ENCODE measurements around the gene LAMB4. TPM values are rescaled to one million over a fixed set of nuclear protein-coding genes. Genes with fewer than 3 reads are reported as not detected.
"Not testable (repeated sequence)": the region's sequence is repeated elsewhere in the genome, so short reads cannot be mapped to it uniquely, and the experiment has no call there.

The LAMB4 gene
- total RNA-seq, 2 experiments from 2014 or later: not detected

- Histone ChIP-seq H3K79me2 (ENCODE audit: insufficient read depth, low read depth, low read length) (no peaks in the 10 kb centered on the region), H3K36me3 (ENCODE audit: insufficient read depth, low read length) (no peaks in the 10 kb centered on the region), H3K4me3 (ENCODE audit: low read depth, low read length, poor library complexity, severe bottlenecking) (no peak overlapping the region), H2AFZ (ENCODE audit: low read length) (no peak overlapping the region), H3K4me2 (ENCODE audit: low read length) (no peak overlapping the region), H3K9me2 (ENCODE audit: insufficient read depth, low read length) (no peaks in the 10 kb centered on the region), H3K4me1 (ENCODE audit: insufficient read depth, low read length, poor library complexity, severe bottlenecking) (no peaks in the 10 kb centered on the region), H4K20me1 (ENCODE audit: insufficient read depth, low read length) (no peaks in the 10 kb centered on the region), H3K9me3 (ENCODE audit: low read length) (no peaks in the 10 kb centered on the region), H3K27ac (ENCODE audit: low read depth, low read length, poor library complexity, severe bottlenecking) (no peak overlapping the region)
- CTCF ChIA-PET (ENCODE audit: unreplicated experiment): no interaction called here
- POLR2A ChIA-PET: interaction anchor here (0.6 to 1.3 kb wide), 4 partner anchors 11 to 625 kb away, joined by 3 to 7 read pairs (median 5); no protein-coding TSS in a partner anchor
- no TSS peak for BruUV-seq (replicated peaks)
- intact Hi-C loops (cut with micrococcal nuclease; ENCODE audit: unreplicated experiment): no loop called here
- no peak for DNase-seq (ENCODE audit: low spot score)
- no peak for TF ChIP-seq EZH2phosphoT487 (IDR thresholded peaks at IDR 0.05; ENCODE audit: borderline replicate concordance, low read depth, low read length)
- no peak for TF ChIP-seq CTCF (conservative IDR thresholded peaks at IDR 0.05; ENCODE audit: low read length)
Observed at GRCh38 chr7:108033776-108034497, 96.2 kb downstream of the LAMB4 start.

- intact Hi-C loops (cut with micrococcal nuclease; ENCODE audit: unreplicated experiment); H3K9me3 ChIP-seq (ENCODE audit: low read length); H3K9me2 ChIP-seq (ENCODE audit: insufficient read depth, low read length); BruUV-seq (replicated peaks); H3K36me3 ChIP-seq (ENCODE audit: insufficient read depth, low read length); DNase-seq (ENCODE audit: low spot score); H2AFZ ChIP-seq (ENCODE audit: low read length); H3K4me1 ChIP-seq (ENCODE audit: insufficient read depth, low read length, poor library complexity, severe bottlenecking); H3K4me3 ChIP-seq (ENCODE audit: low read depth, low read length, poor library complexity, severe bottlenecking); H4K20me1 ChIP-seq (ENCODE audit: insufficient read depth, low read length); H3K4me2 ChIP-seq (ENCODE audit: low read length); CTCF ChIA-PET (ENCODE audit: unreplicated experiment); H3K79me2 ChIP-seq (ENCODE audit: insufficient read depth, low read depth, low read length); H3K27ac ChIP-seq (ENCODE audit: low read depth, low read length, poor library complexity, severe bottlenecking): not testable (repeated sequence)
- POLR2A ChIA-PET: interaction anchor here (0.7 kb wide), 2 partner anchors 27 to 625 kb away, joined by 6 to 7 read pairs; no protein-coding TSS in a partner anchor
Observed at GRCh38 chr7:108033309-108033708, 96.9 kb downstream of the LAMB4 start.

- Histone ChIP-seq H3K79me2 (ENCODE audit: insufficient read depth, low read depth, low read length) (no peaks in the 10 kb centered on the region), H3K4me3 (ENCODE audit: low read depth, low read length, poor library complexity, severe bottlenecking) (no peak overlapping the region), H3K36me3 (ENCODE audit: insufficient read depth, low read length) (no peaks in the 10 kb centered on the region), H3K4me2 (ENCODE audit: low read length) (no peak overlapping the region), H4K20me1 (ENCODE audit: insufficient read depth, low read length) (no peaks in the 10 kb centered on the region), H3K9me2 (ENCODE audit: insufficient read depth, low read length) (no peaks in the 10 kb centered on the region), H3K4me1 (ENCODE audit: insufficient read depth, low read length, poor library complexity, severe bottlenecking) (no peaks in the 10 kb centered on the region), H3K27ac (ENCODE audit: low read depth, low read length, poor library complexity, severe bottlenecking) (no peak overlapping the region), H3K9me3 (ENCODE audit: low read length) (no peaks in the 10 kb centered on the region), H2AFZ (ENCODE audit: low read length) (no peak overlapping the region)
- intact Hi-C loops (cut with micrococcal nuclease; ENCODE audit: unreplicated experiment): no loop called here
- DNase-seq (ENCODE audit: low spot score): no peak
- CTCF ChIA-PET (ENCODE audit: unreplicated experiment): no interaction called here
- TF ChIP-seq CTCF (conservative IDR thresholded peaks at IDR 0.05; ENCODE audit: low read length) (no peak), EZH2phosphoT487 (IDR thresholded peaks at IDR 0.05; ENCODE audit: borderline replicate concordance, low read depth, low read length) (no peak)
- POLR2A ChIA-PET: interaction anchor here (0.6 to 0.7 kb wide), 3 partner anchors 86 to 353 kb away, joined by 3 read pairs; no protein-coding TSS in a partner anchor
- no TSS peak for BruUV-seq (replicated peaks)
Observed at GRCh38 chr7:108030516-108030915, 99.6 kb downstream of the LAMB4 start.

Measured in OCI-LY7 (cell line).